Loucy (cell line): ENCODE measurements around the gene OR8G1.
"Not testable (repeated sequence)": the region's sequence is repeated elsewhere in the genome, so short reads cannot be mapped to it uniquely, and the experiment has no call there.

Source experiments
- CTCF ChIP-seq: fragments of 200-600 bp; sonication (generic); conservative IDR thresholded peaks from 2 replicates; pipeline ENCODE4 v1.5.1; 2014; ENCODE audit warnings: mild to moderate bottlenecking, antibody characterized with exemption, low read length
- EZH2phosphoT487 ChIP-seq: fragments of 200-600 bp; IDR thresholded peaks from 2 replicates; pipeline ENCODE4 v1.6.1; 2018; ENCODE audit warnings: antibody characterized with exemption, mild to moderate bottlenecking, moderate library complexity, borderline replicate concordance

GRCh38 chr11:124249869-124250268 is 9.0 kb downstream of the OR8G1 start:
- not testable (repeated sequence) for TF ChIP-seq CTCF, EZH2phosphoT487
